Measurements from ENCODE around the gene IL3.

IL3 gene

DNA sequence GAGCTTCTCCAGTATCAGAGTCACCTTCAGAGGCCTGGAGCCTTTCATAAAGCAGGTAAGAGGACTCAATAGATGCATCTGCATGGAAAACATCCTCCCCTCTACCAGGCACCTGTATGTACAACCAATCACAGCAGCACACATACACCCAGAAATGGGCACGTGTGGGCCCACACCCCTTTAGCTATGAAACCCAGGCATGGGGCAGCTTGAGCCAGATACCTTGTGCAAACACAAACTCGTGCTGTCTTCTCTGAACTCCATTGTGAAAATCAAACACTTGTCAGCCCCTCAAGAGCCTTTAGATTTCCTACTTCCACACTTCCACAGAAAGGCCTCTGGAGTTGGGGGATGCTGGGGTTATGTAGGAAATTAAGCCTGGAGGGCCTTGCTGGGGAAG lies 12.1 kb downstream of the IL3 start:
- TF ChIP-seq, protein P1, sequence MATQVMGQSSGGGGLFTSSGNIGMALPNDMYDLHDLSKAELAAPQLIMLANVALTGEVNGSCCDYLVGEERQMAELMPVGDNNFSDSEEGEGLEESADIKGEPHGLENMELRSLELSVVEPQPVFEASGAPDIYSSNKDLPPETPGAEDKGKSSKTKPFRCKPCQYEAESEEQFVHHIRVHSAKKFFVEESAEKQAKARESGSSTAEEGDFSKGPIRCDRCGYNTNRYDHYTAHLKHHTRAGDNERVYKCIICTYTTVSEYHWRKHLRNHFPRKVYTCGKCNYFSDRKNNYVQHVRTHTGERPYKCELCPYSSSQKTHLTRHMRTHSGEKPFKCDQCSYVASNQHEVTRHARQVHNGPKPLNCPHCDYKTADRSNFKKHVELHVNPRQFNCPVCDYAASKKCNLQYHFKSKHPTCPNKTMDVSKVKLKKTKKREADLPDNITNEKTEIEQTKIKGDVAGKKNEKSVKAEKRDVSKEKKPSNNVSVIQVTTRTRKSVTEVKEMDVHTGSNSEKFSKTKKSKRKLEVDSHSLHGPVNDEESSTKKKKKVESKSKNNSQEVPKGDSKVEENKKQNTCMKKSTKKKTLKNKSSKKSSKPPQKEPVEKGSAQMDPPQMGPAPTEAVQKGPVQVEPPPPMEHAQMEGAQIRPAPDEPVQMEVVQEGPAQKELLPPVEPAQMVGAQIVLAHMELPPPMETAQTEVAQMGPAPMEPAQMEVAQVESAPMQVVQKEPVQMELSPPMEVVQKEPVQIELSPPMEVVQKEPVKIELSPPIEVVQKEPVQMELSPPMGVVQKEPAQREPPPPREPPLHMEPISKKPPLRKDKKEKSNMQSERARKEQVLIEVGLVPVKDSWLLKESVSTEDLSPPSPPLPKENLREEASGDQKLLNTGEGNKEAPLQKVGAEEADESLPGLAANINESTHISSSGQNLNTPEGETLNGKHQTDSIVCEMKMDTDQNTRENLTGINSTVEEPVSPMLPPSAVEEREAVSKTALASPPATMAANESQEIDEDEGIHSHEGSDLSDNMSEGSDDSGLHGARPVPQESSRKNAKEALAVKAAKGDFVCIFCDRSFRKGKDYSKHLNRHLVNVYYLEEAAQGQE (IDR thresholded peaks at IDR 0.05; ENCODE audit: insufficient replicate concordance, low read depth), result no peak
- TF ChIP-seq, protein P2, sequence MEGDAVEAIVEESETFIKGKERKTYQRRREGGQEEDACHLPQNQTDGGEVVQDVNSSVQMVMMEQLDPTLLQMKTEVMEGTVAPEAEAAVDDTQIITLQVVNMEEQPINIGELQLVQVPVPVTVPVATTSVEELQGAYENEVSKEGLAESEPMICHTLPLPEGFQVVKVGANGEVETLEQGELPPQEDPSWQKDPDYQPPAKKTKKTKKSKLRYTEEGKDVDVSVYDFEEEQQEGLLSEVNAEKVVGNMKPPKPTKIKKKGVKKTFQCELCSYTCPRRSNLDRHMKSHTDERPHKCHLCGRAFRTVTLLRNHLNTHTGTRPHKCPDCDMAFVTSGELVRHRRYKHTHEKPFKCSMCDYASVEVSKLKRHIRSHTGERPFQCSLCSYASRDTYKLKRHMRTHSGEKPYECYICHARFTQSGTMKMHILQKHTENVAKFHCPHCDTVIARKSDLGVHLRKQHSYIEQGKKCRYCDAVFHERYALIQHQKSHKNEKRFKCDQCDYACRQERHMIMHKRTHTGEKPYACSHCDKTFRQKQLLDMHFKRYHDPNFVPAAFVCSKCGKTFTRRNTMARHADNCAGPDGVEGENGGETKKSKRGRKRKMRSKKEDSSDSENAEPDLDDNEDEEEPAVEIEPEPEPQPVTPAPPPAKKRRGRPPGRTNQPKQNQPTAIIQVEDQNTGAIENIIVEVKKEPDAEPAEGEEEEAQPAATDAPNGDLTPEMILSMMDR (IDR thresholded peaks at IDR 0.05; ENCODE audit: insufficient read depth, low read length), result no peak
- no peak for TF ChIP-seq POLR2AphosphoS5 (IDR thresholded peaks at IDR 0.05; ENCODE audit: low read depth)
- DNase-seq (ENCODE audit: low read depth in 1 of 2, low spot score in 1 of 2), result no peak
- Histone ChIP-seq H3K27ac (replicated peaks) (no peak overlapping the region), H3K27me3 (ENCODE audit: insufficient read depth, poor library complexity, severe bottlenecking) (no peaks in the 10 kb centered on the region), H3K4me3 (replicated peaks; ENCODE audit: insufficient read depth, low read length) (no peak overlapping the region)

DNA sequence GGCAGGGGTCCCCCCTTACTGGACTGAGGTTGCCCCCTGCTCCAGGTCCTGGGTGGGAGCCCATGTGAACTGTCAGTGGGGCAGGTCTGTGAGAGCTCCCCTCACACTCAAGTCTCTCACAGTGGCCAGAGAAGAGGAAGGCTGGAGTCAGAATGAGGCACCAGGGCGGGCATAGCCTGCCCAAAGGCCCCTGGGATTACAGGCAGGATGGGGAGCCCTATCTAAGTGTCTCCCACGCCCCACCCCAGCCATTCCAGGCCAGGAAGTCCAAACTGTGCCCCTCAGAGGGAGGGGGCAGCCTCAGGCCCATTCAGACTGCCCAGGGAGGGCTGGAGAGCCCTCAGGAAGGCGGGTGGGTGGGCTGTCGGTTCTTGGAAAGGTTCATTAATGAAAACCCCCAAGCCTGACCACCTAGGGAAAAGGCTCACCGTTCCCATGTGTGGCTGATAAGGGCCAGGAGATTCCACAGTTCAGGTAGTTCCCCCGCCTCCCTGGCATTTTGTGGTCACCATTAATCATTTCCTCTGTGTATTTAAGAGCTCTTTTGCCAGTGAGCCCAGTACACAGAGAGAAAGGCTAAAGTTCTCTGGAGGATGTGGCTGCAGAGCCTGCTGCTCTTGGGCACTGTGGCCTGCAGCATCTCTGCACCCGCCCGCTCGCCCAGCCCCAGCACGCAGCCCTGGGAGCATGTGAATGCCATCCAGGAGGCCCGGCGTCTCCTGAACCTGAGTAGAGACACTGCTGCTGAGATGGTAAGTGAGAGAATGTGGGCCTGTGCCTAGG lies 13.0 kb downstream of the IL3 start, which contains the start of gene CSF2:
Gene CSF2 (plus strand): TSS at position 559 of the 783 bp plus-strand sequence. CDS start 35 bp downstream, at position 594.
- Histone ChIP-seq H3K4me3 (replicated peaks; ENCODE audit: insufficient read depth, low read length) (no peak within 1 kb of the TSS), H3K27me3 (ENCODE audit: insufficient read depth, poor library complexity, severe bottlenecking) (no peaks in the 10 kb centered on the region), H3K27ac (replicated peaks) (no peak within 1 kb of the TSS)
- DNase-seq (ENCODE audit: low read depth in 1 of 2, low spot score in 1 of 2), result no peak
- TF ChIP-seq, protein P1 (IDR thresholded peaks at IDR 0.05; ENCODE audit: insufficient replicate concordance, low read depth), result no peak
- TF ChIP-seq POLR2AphosphoS5 (IDR thresholded peaks at IDR 0.05; ENCODE audit: low read depth) (no peak), GABPA (IDR thresholded peaks at IDR 0.05; ENCODE audit: low read depth) (no peak), SPI1 (IDR thresholded peaks at IDR 0.05; ENCODE audit: borderline replicate concordance, low read depth) (no peak)
- TF ChIP-seq, protein P2 (IDR thresholded peaks at IDR 0.05; ENCODE audit: insufficient read depth, low read length), result no peak

DNA sequence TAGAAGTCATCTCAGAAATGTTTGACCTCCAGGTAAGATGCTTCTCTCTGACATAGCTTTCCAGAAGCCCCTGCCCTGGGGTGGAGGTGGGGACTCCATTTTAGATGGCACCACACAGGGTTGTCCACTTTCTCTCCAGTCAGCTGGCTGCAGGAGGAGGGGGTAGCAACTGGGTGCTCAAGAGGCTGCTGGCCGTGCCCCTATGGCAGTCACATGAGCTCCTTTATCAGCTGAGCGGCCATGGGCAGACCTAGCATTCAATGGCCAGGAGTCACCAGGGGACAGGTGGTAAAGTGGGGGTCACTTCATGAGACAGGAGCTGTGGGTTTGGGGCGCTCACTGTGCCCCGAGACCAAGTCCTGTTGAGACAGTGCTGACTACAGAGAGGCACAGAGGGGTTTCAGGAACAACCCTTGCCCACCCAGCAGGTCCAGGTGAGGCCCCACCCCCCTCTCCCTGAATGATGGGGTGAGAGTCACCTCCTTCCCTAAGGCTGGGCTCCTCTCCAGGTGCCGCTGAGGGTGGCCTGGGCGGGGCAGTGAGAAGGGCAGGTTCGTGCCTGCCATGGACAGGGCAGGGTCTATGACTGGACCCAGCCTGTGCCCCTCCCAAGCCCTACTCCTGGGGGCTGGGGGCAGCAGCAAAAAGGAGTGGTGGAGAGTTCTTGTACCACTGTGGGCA lies 13.8 kb downstream of the IL3 start:
- Histone ChIP-seq H3K27me3 (ENCODE audit: insufficient read depth, poor library complexity, severe bottlenecking) (no peaks in the 10 kb centered on the region), H3K27ac (replicated peaks) (no peak overlapping the region), H3K4me3 (replicated peaks; ENCODE audit: insufficient read depth, low read length) (no peak overlapping the region)
- no peak for DNase-seq (ENCODE audit: low read depth in 1 of 2, low spot score in 1 of 2)
- TF ChIP-seq GABPA (IDR thresholded peaks at IDR 0.05; ENCODE audit: low read depth), result no peak
- TF ChIP-seq POLR2AphosphoS5 (IDR thresholded peaks at IDR 0.05; ENCODE audit: low read depth), result no peak
- TF ChIP-seq, protein P1 (IDR thresholded peaks at IDR 0.05; ENCODE audit: insufficient replicate concordance, low read depth), result no peak
- TF ChIP-seq, protein P2 (IDR thresholded peaks at IDR 0.05; ENCODE audit: insufficient read depth, low read length), result no peak
- TF ChIP-seq SPI1 (IDR thresholded peaks at IDR 0.05; ENCODE audit: borderline replicate concordance, low read depth), result no peak
